ENCODE measurements around the gene OCA2. TPM values are rescaled to one million over a fixed set of nuclear protein-coding genes. Genes with fewer than 3 reads are reported as not detected.

The OCA2 gene
- total RNA-seq, 1 donor from 2014 or later, result not detected

DNA sequence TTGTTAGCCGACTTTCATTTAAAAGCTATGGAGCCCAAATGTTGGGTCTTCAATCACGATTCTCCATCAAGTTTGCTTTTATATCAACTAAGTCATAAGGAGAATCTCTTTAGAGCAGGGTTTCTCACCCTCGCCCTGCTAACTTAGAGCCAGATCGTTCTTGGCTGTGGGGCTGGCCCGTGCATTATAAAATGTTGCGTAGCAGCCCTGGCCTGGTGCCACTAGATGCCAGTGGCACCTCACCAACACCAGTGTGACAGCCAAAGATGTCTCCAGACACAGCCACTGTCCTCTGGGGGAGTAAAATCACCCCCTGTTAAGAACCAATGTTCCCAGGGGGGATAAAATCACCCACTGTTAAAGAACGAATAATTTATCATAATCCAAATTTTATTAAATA lies 226.1 kb downstream of the OCA2 start:
- no peak for DNase-seq (ENCODE audit: low read depth in 2 of 2)

GRCh38 chr15:27872355-27872754 lies 226.8 kb downstream of the OCA2 start:
- DNase-seq (ENCODE audit: low read depth in 2 of 2), result no peak

DNA sequence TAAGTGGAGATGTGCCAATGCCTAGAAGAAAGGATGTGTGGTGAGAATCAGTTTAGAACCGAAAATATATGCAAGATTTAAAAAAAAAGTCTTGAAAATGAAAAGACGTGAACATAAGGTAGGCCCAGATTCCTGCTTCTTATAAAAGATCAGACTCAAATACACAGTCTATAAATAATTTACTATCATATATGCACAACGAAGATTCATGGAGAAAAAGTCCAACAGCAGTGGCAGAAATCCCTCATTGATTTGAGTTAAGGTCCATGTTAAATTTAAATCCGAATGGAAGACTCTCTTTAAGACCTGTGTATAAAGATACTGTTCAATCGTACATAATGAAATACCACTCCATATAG lies 227.2 kb downstream of the OCA2 start:
- no peak for DNase-seq (ENCODE audit: low read depth in 2 of 2)

GRCh38 chr15:27871078-27871901 lies 227.8 kb downstream of the OCA2 start:
- DNase-seq (ENCODE audit: low read depth in 2 of 2), result no peak

- no peak for DNase-seq (ENCODE audit: low read depth in 2 of 2)
These were observed 228.8 kb downstream of the OCA2 start for GRCh38 chr15:27870320-27870719.

GRCh38 chr15:27869697-27870281 lies 229.3 kb downstream of the OCA2 start:
- DNase-seq (ENCODE audit: low read depth in 2 of 2), result no peak

DNA sequence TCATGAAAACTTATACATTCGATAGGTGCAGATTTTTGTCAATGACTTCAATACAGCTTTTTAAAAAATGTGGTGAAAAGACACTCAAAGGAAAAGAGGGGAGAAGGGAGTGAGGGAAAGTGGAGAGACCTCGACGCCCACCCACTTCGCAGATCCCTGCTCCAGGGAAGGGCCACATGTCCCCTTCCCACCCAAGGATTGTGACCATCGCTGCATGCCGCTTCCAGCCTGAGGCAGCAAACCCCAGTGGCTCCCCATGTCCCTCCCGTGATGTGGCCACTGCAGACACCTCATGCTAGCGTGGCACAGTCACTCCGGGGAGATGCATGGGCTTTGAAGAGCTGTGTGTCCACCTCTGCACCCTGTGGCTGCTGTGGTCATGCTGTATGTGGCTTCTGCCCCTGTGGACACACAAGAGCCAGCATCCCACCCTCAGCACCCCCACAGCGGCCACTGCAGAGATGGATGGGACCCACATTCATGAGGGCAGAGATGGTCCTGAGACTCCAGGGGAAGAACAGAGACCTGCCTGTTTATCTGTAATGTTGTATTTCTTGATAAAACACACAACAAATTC lies 230.2 kb downstream of the OCA2 start:
- no peak for DNase-seq (ENCODE audit: low read depth in 2 of 2)

DNA sequence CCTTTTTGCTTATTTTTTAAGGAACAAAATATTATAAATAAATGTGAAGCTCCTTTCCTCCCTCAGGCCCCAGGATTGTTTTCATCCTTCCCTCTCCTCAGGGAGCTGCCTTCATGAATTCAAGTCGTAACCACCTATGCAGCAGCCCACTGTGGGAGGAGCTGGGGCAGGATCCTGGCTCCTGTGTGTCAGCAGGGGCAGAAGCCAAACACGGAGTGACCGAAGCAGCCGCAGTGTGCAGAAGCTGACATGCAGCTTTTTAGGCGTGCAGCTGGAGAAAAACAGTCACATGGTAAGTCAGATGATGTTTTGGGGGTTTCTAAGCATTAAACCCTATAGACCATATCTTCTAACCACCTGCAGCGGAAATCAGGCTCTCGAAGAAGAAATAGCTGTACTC lies 231.3 kb downstream of the OCA2 start:
- no peak for DNase-seq (ENCODE audit: low read depth in 2 of 2)

GRCh38 chr15:27866505-27867165 lies 232.5 kb downstream of the OCA2 start:
- DNase-seq (ENCODE audit: low read depth in 2 of 2), result no peak

DNA sequence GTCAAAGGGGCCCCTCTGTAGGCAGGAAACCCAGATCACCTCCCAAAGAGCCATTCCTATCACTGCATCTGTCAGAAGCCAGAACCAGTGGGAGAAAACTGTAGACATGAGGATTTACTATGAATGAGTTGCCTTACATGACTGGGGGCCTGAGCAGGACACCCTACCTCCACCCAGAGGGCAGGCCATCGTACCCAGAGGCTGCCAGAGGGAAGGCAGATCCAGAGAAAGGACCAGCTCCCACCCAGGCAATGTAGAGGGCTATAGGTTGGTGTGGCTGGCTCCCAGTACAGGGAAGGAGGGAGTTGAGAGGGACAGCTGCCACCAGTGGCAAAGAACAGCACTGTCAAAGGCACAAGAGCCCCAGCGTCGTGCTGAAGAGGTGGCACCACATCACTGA lies 233.2 kb downstream of the OCA2 start:
- no peak for DNase-seq (ENCODE audit: low read depth in 2 of 2)

DNA sequence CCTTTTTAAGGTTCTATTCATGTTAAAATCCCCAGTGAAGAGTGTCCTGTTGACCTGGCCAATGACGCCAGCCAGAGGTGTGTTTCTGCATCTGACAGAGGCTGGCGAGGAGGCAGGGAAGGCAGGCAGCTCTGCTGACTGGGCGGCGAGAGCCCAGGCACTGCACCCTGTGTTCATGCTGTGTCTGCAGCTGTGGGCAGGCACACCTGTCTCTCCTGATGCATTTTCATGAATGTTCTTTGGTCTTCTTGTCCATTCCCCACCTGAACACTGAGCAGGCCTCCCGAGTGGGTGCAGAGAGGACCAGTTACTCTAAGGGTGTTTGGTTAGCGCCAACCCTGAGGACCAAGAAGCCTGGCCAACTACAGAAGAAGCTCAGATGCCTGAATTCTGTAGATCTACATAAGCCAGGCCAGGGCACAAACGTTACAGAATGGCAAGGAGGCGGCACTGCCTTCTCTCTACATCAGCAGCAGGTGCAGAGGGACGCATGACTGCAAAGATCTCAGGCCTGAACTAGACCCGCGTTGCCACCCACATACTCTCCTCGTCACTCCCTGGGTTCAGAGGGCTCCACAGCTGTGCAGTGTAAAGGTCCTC lies 233.7 kb downstream of the OCA2 start:
- no peak for DNase-seq (ENCODE audit: low read depth in 2 of 2)

GRCh38 chr15:27864719-27865118 lies 234.4 kb downstream of the OCA2 start:
- DNase-seq (ENCODE audit: low read depth in 2 of 2), result no peak

DNA sequence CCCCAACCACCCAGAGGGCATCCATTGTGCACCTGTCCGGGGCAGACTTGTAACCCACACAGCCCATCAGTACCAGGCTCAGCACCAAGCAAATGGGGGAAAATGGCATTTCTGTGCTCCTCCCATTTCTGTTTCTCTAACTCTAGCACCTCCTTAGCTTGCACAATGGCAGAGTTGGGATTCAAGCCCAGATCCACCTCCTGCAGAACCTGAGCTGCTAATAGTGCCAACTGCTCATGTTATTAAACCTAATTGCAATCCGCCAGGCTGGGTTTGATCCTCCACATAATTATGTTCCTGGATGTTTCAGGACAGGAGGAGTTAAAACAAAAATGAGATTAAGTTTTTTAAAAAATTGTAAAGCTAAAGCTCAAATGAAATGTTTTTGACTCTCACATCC lies 235.0 kb downstream of the OCA2 start:
- no peak for DNase-seq (ENCODE audit: low read depth in 2 of 2)

GRCh38 chr15:27863000-27863399 lies 236.1 kb downstream of the OCA2 start:
- DNase-seq (ENCODE audit: low read depth in 2 of 2), result no peak

- DNase-seq (ENCODE audit: low read depth in 2 of 2), result no peak
These were observed 237.9 kb downstream of the OCA2 start for GRCh38 chr15:27861171-27861570.

- no peak for DNase-seq (ENCODE audit: low read depth in 2 of 2)
These were observed 244.0 kb downstream of the OCA2 start for GRCh38 chr15:27855137-27855536.

DNA sequence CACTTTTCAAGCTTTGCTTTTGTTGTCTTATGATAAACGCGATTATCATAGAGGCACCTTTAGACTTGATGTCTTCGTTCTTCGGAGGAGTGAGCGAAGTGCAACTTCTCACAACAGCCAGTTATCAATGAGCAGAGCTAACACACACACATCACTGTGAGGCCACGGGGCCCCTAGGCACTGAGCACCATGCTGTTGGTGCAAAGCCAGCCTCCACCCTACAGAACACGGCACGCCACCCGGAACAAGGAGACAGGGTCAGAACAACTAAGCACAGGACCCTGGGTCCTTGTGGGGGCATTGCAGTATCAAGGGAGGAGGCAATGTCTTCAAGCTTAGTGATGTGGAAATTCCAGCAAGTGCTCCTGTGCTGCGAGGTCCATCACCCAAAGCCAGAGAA lies 244.5 kb downstream of the OCA2 start:
- DNase-seq (ENCODE audit: low read depth in 2 of 2), result no peak

GRCh38 chr15:27853624-27854455 lies 245.3 kb downstream of the OCA2 start:
- DNase-seq (ENCODE audit: low read depth in 2 of 2), result no peak

- no peak for DNase-seq (ENCODE audit: low read depth in 2 of 2)
These were observed 247.3 kb downstream of the OCA2 start for GRCh38 chr15:27851858-27852210.

- DNase-seq (ENCODE audit: low read depth in 2 of 2), result no peak
These were observed 247.9 kb downstream of the OCA2 start for GRCh38 chr15:27850981-27851857.
